T-helper 1 cell treated with Interleukin-12 subunit alpha and Interleukin-12 subunit beta and Interleukin-4 antibody, amounts not matched to agents 30 ng/mL and 1 ng/mL, for 36 hours (primary cell): ENCODE data around the gene RAB4B. TPM values are rescaled to one million over a fixed set of nuclear protein-coding genes. Genes with fewer than 3 reads are reported as not detected.
"Not testable (repeated sequence)": the region's sequence is repeated elsewhere in the genome, so short reads cannot be mapped to it uniquely, and the experiment has no call there.

Source experiments
- intact Hi-C: fragments of 100-400 bp; cut with micrococcal nuclease; formaldehyde crosslinking; loops from one replicate; pipeline ENCODE4 v1.15.1; 2024
- total RNA-seq: library from RNA; stranded (reverse); gene quantifications from 2 replicates; pipeline ENCODE4 v1.2.3, GENCODE V29; 2022

Gene RAB4B
- total RNA-seq, 1 donor from 2014 or later: 57.5 TPM

DNA sequence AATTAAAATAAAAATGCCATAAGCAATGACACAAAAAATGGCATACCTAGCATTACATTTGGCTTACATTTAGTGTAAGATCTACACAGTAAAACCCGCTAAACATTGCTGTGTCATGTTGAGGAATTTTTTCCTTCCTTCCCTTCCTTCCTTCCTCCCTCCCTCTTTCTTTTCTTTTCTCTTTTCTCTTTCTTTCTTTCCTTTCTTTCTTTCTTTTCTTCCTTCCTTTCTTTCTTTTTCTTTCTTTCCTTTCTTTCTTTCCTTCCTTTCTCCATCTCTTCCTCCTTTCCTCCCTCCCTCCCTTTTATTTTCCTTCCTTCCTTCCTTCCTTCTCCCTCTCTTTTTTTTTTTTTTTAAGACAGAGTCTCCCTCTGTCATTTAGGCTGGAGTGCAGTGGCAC lies 60.4 kb downstream of the RAB4B start:
- intact Hi-C loops: not testable (repeated sequence)

DNA sequence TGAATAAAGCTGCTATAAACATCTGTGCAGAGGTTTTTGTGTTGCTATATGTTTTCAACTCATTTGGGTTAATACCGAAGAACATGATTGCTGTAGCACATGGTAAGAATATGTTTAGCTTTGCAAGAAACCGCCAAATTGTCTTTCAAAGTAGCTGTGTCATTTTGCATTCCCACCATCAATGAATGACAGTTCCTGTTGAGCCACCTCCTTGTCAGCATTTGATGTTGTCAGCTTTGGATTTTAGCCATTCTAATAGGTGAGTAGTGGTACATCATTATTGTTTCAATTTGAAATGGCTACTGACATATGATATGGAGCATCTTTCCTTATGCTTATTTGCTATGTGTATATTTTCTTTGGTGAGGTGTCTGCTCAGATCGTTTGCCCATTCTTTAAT lies 64.0 kb downstream of the RAB4B start:
- intact Hi-C loops: not testable (repeated sequence)

DNA sequence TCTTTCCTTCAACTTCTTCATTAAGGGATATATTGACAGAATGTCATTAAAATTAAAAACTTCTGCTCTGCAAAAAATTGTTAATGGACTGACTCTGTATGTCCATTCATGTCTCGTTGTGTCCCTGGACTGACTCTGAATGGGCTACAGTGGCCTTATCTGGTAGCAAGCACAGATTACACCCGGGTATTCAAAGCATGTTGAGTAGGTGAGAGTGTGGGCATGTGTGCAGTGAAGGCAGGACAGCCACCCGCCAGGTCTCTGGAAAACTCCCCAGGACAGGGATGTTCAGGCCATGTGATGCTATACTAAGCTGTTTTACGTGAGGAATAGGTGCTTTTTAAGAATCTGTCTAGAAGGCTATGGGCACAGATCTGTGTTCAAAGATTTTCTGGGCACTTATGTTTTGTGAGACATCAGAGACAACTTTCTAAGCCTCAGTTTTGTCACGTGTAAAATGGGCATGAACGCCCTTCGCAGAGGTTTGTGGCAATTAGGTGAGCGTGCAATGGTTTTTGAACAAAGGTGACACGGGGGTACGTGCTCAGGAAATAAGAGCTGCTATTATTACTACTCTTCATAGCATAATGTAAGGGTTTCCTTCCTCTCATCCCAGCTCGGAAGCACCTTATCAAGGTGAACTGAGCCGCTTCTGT lies 65.1 kb downstream of the RAB4B start:
- intact Hi-C loops: not testable (repeated sequence)

DNA sequence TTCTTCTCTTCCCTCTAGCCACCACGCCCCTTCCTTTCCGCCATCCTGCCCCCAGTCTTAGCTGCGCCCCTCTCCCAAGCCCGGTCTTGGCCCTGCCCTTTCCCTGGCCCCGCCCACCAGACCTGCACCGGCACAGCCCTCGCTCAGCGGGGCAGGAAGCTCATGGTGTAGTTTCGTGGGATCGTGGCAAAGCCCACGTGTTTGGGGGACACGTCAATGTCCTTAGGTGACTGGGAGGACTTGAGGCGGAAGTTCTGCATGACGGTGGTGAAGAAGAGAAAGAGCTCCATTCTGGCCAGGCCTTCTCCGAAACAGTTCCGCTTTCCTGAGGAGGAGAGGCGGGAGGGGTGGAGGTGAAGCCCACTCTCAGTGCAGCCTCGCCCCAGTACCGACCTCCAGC lies 65.6 kb downstream of the RAB4B start:
- intact Hi-C loops: not testable (repeated sequence)

Other genes with a start within 250 kb of the RAB4B start
- gene SHKBP1, start 201.4 kb upstream of the RAB4B start, total RNA-seq: 156 and 166 TPM in 2 replicates
- gene LTBP4, start 176.9 kb upstream of the RAB4B start, total RNA-seq: 55.5 and 58.3 TPM in 2 replicates
- gene NUMBL, start 87.6 kb upstream of the RAB4B start, total RNA-seq: 7.1 and 10.1 TPM in 2 replicates
- gene COQ8B, start 61.4 kb upstream of the RAB4B start, total RNA-seq: 28.9 and 33.5 TPM in 2 replicates
- gene ITPKC, start 61.1 kb upstream of the RAB4B start, total RNA-seq: 8.7 TPM in 2 replicates
- gene ACTMAP, start 27.8 kb upstream of the RAB4B start, total RNA-seq: 10.6 and 11.9 TPM in 2 replicates
- 124 and 142 TPM in 2 replicates for gene SNRPA, start 27.0 kb upstream of the RAB4B start, total RNA-seq
- gene MIA, start 2.7 kb upstream of the RAB4B start, total RNA-seq: not detected in 2 replicates
- gene EGLN2, start 20.9 kb downstream of the RAB4B start, total RNA-seq: 128 TPM in 2 replicates
- not detected in 2 replicates for gene CYP2A6, start 72.2 kb downstream of the RAB4B start, total RNA-seq
- not detected in 2 replicates for gene CYP2A7, start 104.0 kb downstream of the RAB4B start, total RNA-seq
- gene CYP2B6, start 213.0 kb downstream of the RAB4B start, total RNA-seq: not detected in 2 replicates